RWPE2 (cell line): ENCODE measurements around the gene RIMBP2.
A peak's percentile ranks its signal among the peaks of the same experiment; 100 is the strongest.
"Not testable (repeated sequence)": the region's sequence is repeated elsewhere in the genome, so short reads cannot be mapped to it uniquely, and the experiment has no call there.

Source experiments
- ATAC-seq: fragments of 200-7000 bp; cut with Tn5 transposase; 3 replicates; pipeline ENCODE4 v1.9.1; 2021; ENCODE audit warnings: low read depth
- DNase-seq: peaks from one replicate; pipeline ENCODE4 v3.0.0-alpha.2; 2020; ENCODE audit warnings: low spot score
- H3K27ac ChIP-seq: fragments of 450-650 bp; 2 replicates; pipeline ENCODE4 v1.5.1; 2017; ENCODE audit warnings: mild to moderate bottlenecking; ENCODE audit not compliant: poor library complexity, severe bottlenecking
- H3K27me3 ChIP-seq: fragments of 250-450 bp; sonication (Bioruptor Pico); 2 replicates; pipeline ENCODE4 v1.5.1; 2021; ENCODE audit warnings: mild to moderate bottlenecking, moderate library complexity; ENCODE audit not compliant: insufficient read depth, poor library complexity, severe bottlenecking
- H3K36me3 ChIP-seq: fragments of 250-450 bp; sonication (Bioruptor Pico); 2 replicates; pipeline ENCODE4 v1.5.1; 2020; ENCODE audit warnings: low read depth, mild to moderate bottlenecking, moderate library complexity
- H3K4me1 ChIP-seq: fragments of 250-450 bp; sonication (Bioruptor Pico); 2 replicates; pipeline ENCODE4 v1.5.1; 2021; ENCODE audit warnings: mild to moderate bottlenecking, moderate library complexity; ENCODE audit not compliant: insufficient read depth, poor library complexity, severe bottlenecking
- H3K4me3 ChIP-seq: fragments of 250-450 bp; sonication (Bioruptor Pico); 2 replicates; pipeline ENCODE4 v1.5.1; 2021; ENCODE audit warnings: mild to moderate bottlenecking, moderate library complexity; ENCODE audit not compliant: severe bottlenecking
- H3K9me3 ChIP-seq: fragments of 250-450 bp; sonication (Bioruptor Pico); 2 replicates; pipeline ENCODE4 v1.5.1; 2021; ENCODE audit warnings: mild to moderate bottlenecking, moderate library complexity; ENCODE audit not compliant: severe bottlenecking
- TF ChIP-seq, protein P1 (sequence below): fragments of 450-650 bp; IDR thresholded peaks from one replicate; pipeline ENCODE4 v1.5.1; 2017; ENCODE audit warnings: mild to moderate bottlenecking, moderate library complexity; ENCODE audit not compliant: poor library complexity, severe bottlenecking

RIMBP2 gene

GRCh38 chr12:130762319-130762675 is 46.2 kb upstream of the RIMBP2 start:
- Histone ChIP-seq H3K27ac (no peak overlapping the region), H3K9me3 (no peaks in the 10 kb centered on the region), H3K4me1 (no peaks in the 10 kb centered on the region), H3K36me3 (no peaks in the 10 kb centered on the region), H3K27me3 (peaks cover 2% of the 10 kb centered on the region), H3K4me3 (no peak overlapping the region)
- TF ChIP-seq, protein P1, sequence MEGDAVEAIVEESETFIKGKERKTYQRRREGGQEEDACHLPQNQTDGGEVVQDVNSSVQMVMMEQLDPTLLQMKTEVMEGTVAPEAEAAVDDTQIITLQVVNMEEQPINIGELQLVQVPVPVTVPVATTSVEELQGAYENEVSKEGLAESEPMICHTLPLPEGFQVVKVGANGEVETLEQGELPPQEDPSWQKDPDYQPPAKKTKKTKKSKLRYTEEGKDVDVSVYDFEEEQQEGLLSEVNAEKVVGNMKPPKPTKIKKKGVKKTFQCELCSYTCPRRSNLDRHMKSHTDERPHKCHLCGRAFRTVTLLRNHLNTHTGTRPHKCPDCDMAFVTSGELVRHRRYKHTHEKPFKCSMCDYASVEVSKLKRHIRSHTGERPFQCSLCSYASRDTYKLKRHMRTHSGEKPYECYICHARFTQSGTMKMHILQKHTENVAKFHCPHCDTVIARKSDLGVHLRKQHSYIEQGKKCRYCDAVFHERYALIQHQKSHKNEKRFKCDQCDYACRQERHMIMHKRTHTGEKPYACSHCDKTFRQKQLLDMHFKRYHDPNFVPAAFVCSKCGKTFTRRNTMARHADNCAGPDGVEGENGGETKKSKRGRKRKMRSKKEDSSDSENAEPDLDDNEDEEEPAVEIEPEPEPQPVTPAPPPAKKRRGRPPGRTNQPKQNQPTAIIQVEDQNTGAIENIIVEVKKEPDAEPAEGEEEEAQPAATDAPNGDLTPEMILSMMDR, result no peak
- ATAC-seq (no peak), DNase-seq (no peak)

- Histone ChIP-seq H3K4me3 (peak overlapping the region; percentile 10), H3K27me3 (peaks cover 2% of the 10 kb centered on the region), H3K4me1 (no peaks in the 10 kb centered on the region), H3K27ac (no peak overlapping the region), H3K9me3 (no peaks in the 10 kb centered on the region), H3K36me3 (no peaks in the 10 kb centered on the region)
- TF ChIP-seq, protein P1, result peak; percentile 68
- ATAC-seq (peak; percentile 80), DNase-seq (no peak)
Observed at GRCh38 chr12:130761537-130762318, 45.6 kb upstream of the RIMBP2 start.

GRCh38 chr12:130754234-130754901 is 38.3 kb upstream of the RIMBP2 start:
- TF ChIP-seq, protein P1, result no peak
- DNase-seq (no peak), ATAC-seq (no peak)
- H3K36me3 ChIP-seq, result no peaks in the 10 kb centered on the region
- H3K27ac ChIP-seq, result no peak overlapping the region
- H3K4me3 ChIP-seq, result no peak overlapping the region
- no peaks in the 10 kb centered on the region for H3K4me1 ChIP-seq
- H3K27me3 ChIP-seq, result no peaks in the 10 kb centered on the region
- H3K9me3 ChIP-seq, result no peaks in the 10 kb centered on the region

DNA sequence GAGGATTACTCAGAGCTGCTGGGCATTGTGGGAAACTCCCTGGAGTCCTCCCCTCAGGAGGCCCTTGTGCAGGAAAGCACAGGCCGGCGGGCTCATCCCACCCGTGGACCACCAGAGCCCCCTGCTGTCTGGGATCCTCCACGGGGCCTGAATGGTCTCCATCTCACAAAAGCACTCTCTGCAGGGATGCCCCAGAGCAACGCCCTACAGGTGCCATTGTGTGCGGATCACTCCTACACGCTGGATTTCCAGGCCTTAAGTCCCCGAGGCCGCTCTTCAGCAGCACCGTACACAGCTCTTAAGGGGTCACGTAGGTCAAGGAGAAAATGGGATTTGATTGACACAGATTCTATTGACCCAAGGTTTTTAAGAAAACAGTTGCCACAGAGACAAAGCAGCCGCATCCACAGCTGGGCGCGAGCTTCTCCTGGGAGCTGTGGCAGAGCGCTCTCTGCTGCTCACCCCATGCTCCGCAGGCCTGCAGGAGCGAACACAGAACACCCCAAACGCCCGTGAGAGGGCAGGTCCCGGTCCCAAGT is 36.7 kb upstream of the RIMBP2 start:
- H3K4me1 ChIP-seq, result no peaks in the 10 kb centered on the region
- peaks cover 2% of the 10 kb centered on the region for H3K9me3 ChIP-seq
- DNase-seq, result no peak
- H3K36me3 ChIP-seq, result no peaks in the 10 kb centered on the region
- no peak for ATAC-seq
- no peak overlapping the region for H3K27ac ChIP-seq
- TF ChIP-seq, protein P1, result no peak
- no peak overlapping the region for H3K4me3 ChIP-seq
- no peaks in the 10 kb centered on the region for H3K27me3 ChIP-seq

GRCh38 chr12:130752037-130752436 is 35.9 kb upstream of the RIMBP2 start:
- ATAC-seq, H3K36me3 ChIP-seq, H3K4me1 ChIP-seq, H3K27ac ChIP-seq, H3K27me3 ChIP-seq, H3K9me3 ChIP-seq, DNase-seq, H3K4me3 ChIP-seq: not testable (repeated sequence)
